Muscle layer of colon (tissue), 2 donors: ENCODE data around the gene IPP.

ENCODE experiments used
- H3K27ac ChIP-seq: one replicate; pipeline ENCODE4 v1.7.0; 2013; ENCODE audit warnings: low read depth, mild to moderate bottlenecking, low read length, moderate library complexity
- H3K27me3 ChIP-seq, 2 donors: one replicate each; pipeline ENCODE4 v1.7.0; 2013; ENCODE audit warnings: low read length in 2 of 2, mild to moderate bottlenecking in 2 of 2; ENCODE audit not compliant: insufficient read depth in 2 of 2, control insufficient read depth in 1 of 2
- H3K36me3 ChIP-seq: one replicate; pipeline ENCODE4 v1.7.0; 2013; ENCODE audit warnings: mild to moderate bottlenecking, low read length; ENCODE audit not compliant: insufficient read depth
- H3K4me1 ChIP-seq: one replicate; pipeline ENCODE4 v1.7.0; 2013; ENCODE audit warnings: mild to moderate bottlenecking, low read length; ENCODE audit not compliant: insufficient read depth
- H3K4me3 ChIP-seq, 2 donors: one replicate each; pipeline ENCODE4 v1.7.0; 2013; ENCODE audit warnings: low read length in 2 of 2, low read depth in 1 of 2, mild to moderate bottlenecking in 1 of 2, moderate library complexity in 1 of 2
- H3K9ac ChIP-seq: one replicate; pipeline ENCODE4 v1.7.0; 2013; ENCODE audit warnings: low read length
- H3K9me3 ChIP-seq: one replicate; pipeline ENCODE4 v1.7.0; 2013; ENCODE audit warnings: mild to moderate bottlenecking, low read length
- donor health status: abdominal sarcoma.
- donor health status: Adenocarcinoma of cecum.

Gene IPP

GRCh38 chr1:45750298-45751038, at the start of gene IPP:
Gene IPP, minus strand, starts transcription at chr1:45750653. Its CDS starts 4,242 bp downstream, at chr1:45746411.
- peaks cover 6% of the 10 kb centered on the region for H3K4me1 ChIP-seq
- H3K9me3 ChIP-seq: no peaks in the 10 kb centered on the region
- peak within 1 kb of the TSS; percentile 87 for H3K9ac ChIP-seq
- peak within 1 kb of the TSS; percentile 100 for H3K27ac ChIP-seq
- H3K4me3 ChIP-seq: peak within 1 kb of the TSS; percentile 47 to 70
- H3K36me3 ChIP-seq: no peaks in the 10 kb centered on the region
- no peaks in the 10 kb centered on the region for H3K27me3 ChIP-seq

DNA sequence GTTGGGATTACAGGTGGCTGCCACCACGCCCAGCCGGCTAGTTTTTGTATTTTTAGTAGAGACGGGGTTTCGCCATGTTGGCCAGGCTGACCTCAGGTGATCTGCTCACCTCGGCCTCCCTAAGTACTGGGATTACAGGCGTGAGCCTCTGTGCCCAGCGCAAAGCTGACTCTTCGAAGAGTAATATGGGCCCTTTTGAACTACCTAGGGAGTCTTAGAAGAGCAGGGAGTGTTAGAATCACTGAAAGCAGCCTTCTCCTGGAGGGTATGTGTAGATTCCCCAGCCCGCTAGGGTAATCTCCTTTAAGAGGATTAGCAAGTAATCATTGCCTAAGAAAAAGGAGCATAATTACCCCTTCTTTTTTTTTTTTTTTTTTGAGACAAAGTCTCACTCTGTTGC, 46.5 kb upstream of the IPP start:
- no peak overlapping the region for H3K9ac ChIP-seq
- H3K27me3 ChIP-seq: no peaks in the 10 kb centered on the region
- no peaks in the 10 kb centered on the region for H3K9me3 ChIP-seq
- H3K36me3 ChIP-seq: no peaks in the 10 kb centered on the region
- no peak overlapping the region for H3K4me3 ChIP-seq
- peaks cover under 1% of the 10 kb centered on the region for H3K4me1 ChIP-seq
- no peak overlapping the region for H3K27ac ChIP-seq

- H3K4me3 ChIP-seq: no peak overlapping the region
- no peak overlapping the region for H3K9ac ChIP-seq
- H3K27ac ChIP-seq: no peak overlapping the region
- H3K36me3 ChIP-seq: no peaks in the 10 kb centered on the region
- H3K4me1 ChIP-seq: no peaks in the 10 kb centered on the region
- H3K9me3 ChIP-seq: no peaks in the 10 kb centered on the region
- H3K27me3 ChIP-seq: no peaks in the 10 kb centered on the region
These were observed 45.9 kb upstream of the IPP start for GRCh38 chr1:45796381-45796780.

DNA sequence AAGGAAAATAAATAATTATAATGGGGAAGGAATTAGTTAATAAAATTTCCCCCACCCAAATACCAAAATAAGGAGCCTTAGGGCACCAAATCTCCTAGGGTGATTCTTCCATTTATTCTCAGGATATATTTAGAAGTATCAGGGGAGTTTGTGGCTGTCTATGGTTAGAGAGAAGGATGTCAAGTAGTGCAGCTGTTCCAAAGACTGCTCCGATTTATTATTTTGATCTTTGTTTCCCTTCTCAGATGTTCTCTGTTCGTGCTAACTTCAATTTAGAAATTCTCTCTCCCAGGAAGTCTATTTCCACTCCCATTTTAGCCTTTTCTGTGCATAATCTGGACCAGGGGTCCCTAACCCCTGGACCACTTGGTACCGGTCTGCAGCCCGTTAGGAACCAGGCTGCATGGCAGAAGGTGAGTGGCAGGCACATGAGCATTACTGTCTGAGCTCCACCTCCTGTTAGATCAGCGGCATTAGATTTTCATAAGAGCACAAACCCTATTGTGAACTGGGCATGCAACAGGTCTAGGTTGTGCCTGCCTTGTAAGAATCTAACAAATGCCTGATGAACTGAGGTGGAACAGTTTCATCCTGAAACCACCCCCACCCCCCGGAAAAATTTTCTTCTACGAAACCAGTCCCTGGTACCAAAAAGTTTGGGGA, 43.6 kb upstream of the IPP start:
- H3K9ac ChIP-seq: no peak overlapping the region
- no peaks in the 10 kb centered on the region for H3K9me3 ChIP-seq
- no peaks in the 10 kb centered on the region for H3K4me1 ChIP-seq
- no peaks in the 10 kb centered on the region for H3K36me3 ChIP-seq
- no peak overlapping the region for H3K27ac ChIP-seq
- H3K27me3 ChIP-seq: no peaks in the 10 kb centered on the region
- no peak overlapping the region for H3K4me3 ChIP-seq

GRCh38 chr1:45792744-45793143, 42.3 kb upstream of the IPP start:
- Histone ChIP-seq H3K4me1 (no peaks in the 10 kb centered on the region), H3K27ac (no peak overlapping the region), H3K9ac (no peak overlapping the region), H3K36me3 (no peaks in the 10 kb centered on the region), H3K4me3 (no peak overlapping the region), H3K9me3 (no peaks in the 10 kb centered on the region), H3K27me3 (no peaks in the 10 kb centered on the region)

DNA sequence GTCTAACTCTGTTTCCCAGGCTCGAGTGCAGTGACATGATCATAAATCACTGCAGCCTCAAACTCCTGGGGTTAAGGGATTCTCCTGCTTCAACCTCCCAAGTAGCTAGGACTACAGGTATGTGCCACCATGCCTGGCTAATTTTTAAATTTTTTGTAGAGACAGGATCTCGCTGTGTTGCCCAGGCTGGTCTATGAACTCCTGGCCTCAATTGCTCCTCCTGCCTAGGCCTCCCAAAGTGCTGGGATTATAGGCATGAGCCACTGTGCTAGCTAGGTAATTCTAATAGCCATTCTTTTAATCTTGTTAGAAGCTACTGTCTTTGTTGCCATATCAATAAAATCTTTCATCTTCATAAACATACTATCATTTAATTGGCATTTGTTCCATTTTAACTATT, 39.1 kb upstream of the IPP start:
- Histone ChIP-seq H3K27ac (no peak overlapping the region), H3K36me3 (no peaks in the 10 kb centered on the region), H3K27me3 (no peaks in the 10 kb centered on the region), H3K4me1 (no peaks in the 10 kb centered on the region), H3K9ac (no peak overlapping the region), H3K9me3 (no peaks in the 10 kb centered on the region), H3K4me3 (no peak overlapping the region)

GRCh38 chr1:45787905-45788304, 37.5 kb upstream of the IPP start:
- no peaks in the 10 kb centered on the region for H3K9me3 ChIP-seq
- no peaks in the 10 kb centered on the region for H3K27me3 ChIP-seq
- no peaks in the 10 kb centered on the region for H3K4me1 ChIP-seq
- H3K27ac ChIP-seq: no peak overlapping the region
- no peak overlapping the region for H3K9ac ChIP-seq
- no peak overlapping the region for H3K4me3 ChIP-seq
- H3K36me3 ChIP-seq: no peaks in the 10 kb centered on the region

- Histone ChIP-seq H3K9ac (no peak overlapping the region), H3K4me3 (no peak overlapping the region), H3K36me3 (no peaks in the 10 kb centered on the region), H3K27me3 (no peaks in the 10 kb centered on the region), H3K9me3 (no peaks in the 10 kb centered on the region), H3K27ac (no peak overlapping the region), H3K4me1 (no peaks in the 10 kb centered on the region)
These were observed 35.1 kb upstream of the IPP start for GRCh38 chr1:45785583-45785982.

DNA sequence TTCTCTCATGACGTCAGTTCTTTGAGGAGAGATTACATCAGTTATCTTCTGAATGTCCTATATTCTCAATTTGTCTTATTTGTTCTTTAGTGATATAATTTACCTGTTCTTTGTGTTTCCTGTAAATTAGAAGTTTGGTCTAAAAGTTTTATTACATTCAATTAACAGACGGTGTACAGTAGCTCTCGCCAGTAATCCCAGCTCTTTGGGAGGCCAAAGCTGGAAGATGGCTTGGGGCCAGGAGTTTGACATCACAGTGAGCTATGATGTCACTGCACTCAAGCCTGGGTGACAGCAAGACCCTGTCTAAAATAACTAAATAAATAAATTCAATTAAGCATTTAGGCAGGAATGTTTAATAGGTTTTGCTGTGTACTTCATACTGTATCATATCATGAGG, 25.3 kb upstream of the IPP start:
- H3K4me1 ChIP-seq: no peaks in the 10 kb centered on the region
- H3K9ac ChIP-seq: no peak overlapping the region
- no peaks in the 10 kb centered on the region for H3K36me3 ChIP-seq
- H3K9me3 ChIP-seq: no peaks in the 10 kb centered on the region
- no peak overlapping the region for H3K27ac ChIP-seq
- H3K27me3 ChIP-seq: no peaks in the 10 kb centered on the region
- H3K4me3 ChIP-seq: no peak overlapping the region

- Histone ChIP-seq H3K27me3 (no peaks in the 10 kb centered on the region), H3K4me1 (no peaks in the 10 kb centered on the region), H3K9me3 (no peaks in the 10 kb centered on the region), H3K4me3 (no peak overlapping the region), H3K27ac (no peak overlapping the region), H3K36me3 (no peaks in the 10 kb centered on the region), H3K9ac (no peak overlapping the region)
These were observed 22.5 kb upstream of the IPP start for GRCh38 chr1:45772971-45773370.

DNA sequence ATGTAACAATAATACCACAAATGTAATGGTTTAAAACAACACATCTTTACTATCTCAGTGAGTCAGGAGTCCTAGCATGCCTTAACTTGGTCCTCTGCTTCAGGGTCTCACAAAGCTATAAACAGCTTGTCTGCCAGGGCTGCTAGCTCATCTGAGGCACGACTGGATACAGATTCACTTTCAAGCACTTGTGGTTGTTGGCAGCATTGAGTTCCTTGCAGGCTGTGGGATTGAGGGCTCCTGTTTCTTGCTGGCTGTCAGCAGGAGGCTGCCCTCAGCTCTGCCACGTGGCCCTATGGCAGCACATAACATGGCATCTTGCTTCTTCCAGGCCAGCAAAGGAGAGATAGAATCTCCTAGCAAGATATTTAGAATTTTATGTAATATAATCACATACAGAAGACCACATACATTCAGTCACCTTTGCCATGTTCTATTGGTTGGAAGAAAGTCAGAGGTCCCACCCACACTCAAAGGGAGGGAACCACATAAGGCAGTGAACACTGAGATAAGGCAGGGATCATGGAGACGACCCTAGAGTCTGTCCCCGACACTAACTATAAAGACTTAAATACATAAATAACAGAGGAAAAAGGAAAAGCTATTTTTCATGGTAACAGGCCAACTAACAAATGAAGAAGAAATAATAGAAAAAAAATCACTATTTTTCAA, 18.9 kb upstream of the IPP start:
- Histone ChIP-seq H3K27ac (no peak overlapping the region), H3K9ac (no peak overlapping the region), H3K27me3 (no peaks in the 10 kb centered on the region), H3K36me3 (no peaks in the 10 kb centered on the region), H3K9me3 (no peaks in the 10 kb centered on the region), H3K4me3 (no peak overlapping the region), H3K4me1 (no peaks in the 10 kb centered on the region)
